Spleen (tissue), 11 donors: ENCODE measurements around the gene SLC22A15. TPM values are rescaled to one million over a fixed set of nuclear protein-coding genes. Genes with fewer than 3 reads are reported as not detected.
"Not testable (repeated sequence)": the region's sequence is repeated elsewhere in the genome, so short reads cannot be mapped to it uniquely, and the experiment has no call there.

Experiments
- DNase-seq: peaks from one replicate; pipeline ENCODE4 v3.0.0-alpha.2; 2020
- H3K27ac ChIP-seq, 8 donors: fragments of 200-600 bp; sonication (generic) in 7 of 8; 1 replicate in 4 of 8; 2 replicates in 4 of 8; pipeline versions ENCODE4 v1.5.0 to v1.8.0; 2016 to 2021; ENCODE audit warnings: inconsistent platforms in 4 of 8, mild to moderate bottlenecking in 4 of 8, moderate library complexity in 1 of 8
- H3K27me3 ChIP-seq, 7 donors: fragments of 200-600 bp; sonication (generic) in 6 of 7; replicated peaks in 1 of 7; 1 replicate in 4 of 7; 2 replicates in 3 of 7; pipeline versions ENCODE4 v1.5.0 to v1.8.0; 2016 to 2021; ENCODE audit warnings: inconsistent platforms in 3 of 7, mild to moderate bottlenecking in 1 of 7
- H3K36me3 ChIP-seq, 6 donors: fragments of 200-600 bp; sonication (generic) in 5 of 6; 1 replicate in 4 of 6; 2 replicates in 2 of 6; pipeline versions ENCODE4 v1.5.0 to v1.8.0; 2016 to 2021; ENCODE audit warnings: inconsistent platforms in 2 of 6
- H3K4me1 ChIP-seq, 6 donors: fragments of 200-600 bp; sonication (generic) in 5 of 6; 1 replicate in 3 of 6; 2 replicates in 3 of 6; pipeline versions ENCODE4 v1.5.0 to v1.8.0; 2016 to 2021; ENCODE audit warnings: inconsistent platforms in 3 of 6
- H3K4me3 ChIP-seq, 8 donors: fragments of 200-600 bp; sonication (generic) in 7 of 8; 1 replicate in 4 of 8; 2 replicates in 4 of 8; pipeline versions ENCODE4 v1.5.0 to v1.8.0; 2016 to 2021; ENCODE audit warnings: inconsistent platforms in 4 of 8, mild to moderate bottlenecking in 4 of 8, moderate library complexity in 2 of 8
- H3K9me3 ChIP-seq, 8 donors: fragments of 200-600 bp; sonication (generic) in 7 of 8; 1 replicate in 4 of 8; 2 replicates in 4 of 8; pipeline versions ENCODE4 v1.5.0 to v1.8.0; 2016 to 2021; ENCODE audit warnings: inconsistent platforms in 4 of 8
- POLR2A ChIP-seq, 3 donors: fragments of 450-650 bp; IDR thresholded peaks; one replicate each; pipeline ENCODE4 v1.5.1; 2017; ENCODE audit warnings: antibody characterized with exemption in 3 of 3, mild to moderate bottlenecking in 1 of 3
- POLR2AphosphoS5 ChIP-seq, 3 donors: sonication (generic); formaldehyde crosslinking; IDR thresholded peaks; one replicate each; pipeline ENCODE4 v1.5.1; 2017; ENCODE audit warnings: antibody characterized with exemption in 3 of 3
- WGBS, 5 donors: extraction: QIAGEN DNeasy Blood & Tissue Kit in 3 of 5; methylation state at CpG; one replicate each; pipeline versions ENCODE4 v1.1.5 to v1.1.7; 2013 to 2018; 5-methylcytosine and 5-hydroxymethylcytosine counted together
- intact Hi-C: fragments of 100-400 bp; cut with DNase I; formaldehyde crosslinking; loops from one replicate; pipeline ENCODE4 v1.15.0; 2023; ENCODE audit warnings: low total_unique reads
- polyA plus RNA-seq, 3 donors: library from polyadenylated mRNA; stranded (reverse); fragments of 200-250 nt; gene quantifications; one replicate each; pipeline ENCODE4 v1.2.1, GENCODE V29; 2013
- total RNA-seq, 7 donors: library from RNA; depleted of rRNA in 3 of 7; stranded (reverse); fragments of >200 nt in 3 of 7; fragmentation: NEBNext Ultra II Directional in 4 of 7; extraction: Animal tissue kit (Norgen Biotek cat#: 25700) in 4 of 7; gene quantifications; one replicate each; pipeline versions ENCODE4 v1.1.0 to v1.2.1, GENCODE V29; 2016 to 2021
- TF ChIP-seq, protein P1 (sequence below), 11 experiments: fragments of 200-600 bp in 7 of 11; fragments of 450-650 bp in 4 of 11; sonication (generic) in 4 of 11; IDR thresholded peaks in 8 of 11; conservative IDR thresholded peaks in 3 of 11; 1 replicate in 7 of 11; 2 replicates in 4 of 11; pipeline versions ENCODE4 v1.4.0 to v1.8.0; 2016 to 2021; ENCODE audit warnings: antibody characterized with exemption in 11 of 11, inconsistent platforms in 4 of 11, mild to moderate bottlenecking in 1 of 11
- donor health status: healthy with polysubstance abuse.
- donor health status: DM: no; HTN: no; CAD: no; lungs with moderate emphysema.
- donor health status: DM: no; HTN: no; CAD: no.
- donor health status: Bipolar disorder and iron deficiency.
- donor health status: healthy.
- donor health status: DM: no; HTN: no; CAD: no.
- donor health status: DM: yes; HTN: yes; CAD: no.

Gene SLC22A15
- total and polyA plus RNA-seq, 10 donors = 1.2 to 24.8 (median 11.2) TPM

DNA sequence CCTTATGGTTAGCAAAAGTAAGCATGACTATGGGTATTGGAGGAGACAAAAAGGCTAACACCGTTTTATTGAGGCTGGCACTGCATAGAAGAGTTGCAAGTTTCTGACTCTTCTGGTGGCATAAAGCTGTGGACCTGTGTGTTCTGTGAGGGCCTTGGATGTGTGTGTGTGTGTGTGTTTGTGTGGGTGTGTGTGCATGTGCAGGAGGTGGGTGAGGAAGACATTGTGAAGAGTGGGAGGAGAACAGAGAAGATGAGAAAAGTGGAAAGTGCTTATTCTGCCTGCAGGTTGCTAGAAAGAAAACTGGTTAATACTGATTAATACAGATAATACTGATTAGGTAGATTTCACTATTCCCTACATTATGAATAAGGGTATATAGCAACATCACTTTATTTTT lies 12.6 kb downstream of the SLC22A15 start:
- 85 to 93% (median 88%) methylated on average over 1 of the region's 1 CpG for WGBS, 5 donors
- H3K27ac ChIP-seq = no peak overlapping the region
- H3K4me1 ChIP-seq = no peaks in the 10 kb centered on the region
- TF ChIP-seq POLR2AphosphoS5 (IDR thresholded peaks at IDR 0.05) (no peak), POLR2A (IDR thresholded peaks at IDR 0.05) (no peak)
- TF ChIP-seq, protein P1, sequence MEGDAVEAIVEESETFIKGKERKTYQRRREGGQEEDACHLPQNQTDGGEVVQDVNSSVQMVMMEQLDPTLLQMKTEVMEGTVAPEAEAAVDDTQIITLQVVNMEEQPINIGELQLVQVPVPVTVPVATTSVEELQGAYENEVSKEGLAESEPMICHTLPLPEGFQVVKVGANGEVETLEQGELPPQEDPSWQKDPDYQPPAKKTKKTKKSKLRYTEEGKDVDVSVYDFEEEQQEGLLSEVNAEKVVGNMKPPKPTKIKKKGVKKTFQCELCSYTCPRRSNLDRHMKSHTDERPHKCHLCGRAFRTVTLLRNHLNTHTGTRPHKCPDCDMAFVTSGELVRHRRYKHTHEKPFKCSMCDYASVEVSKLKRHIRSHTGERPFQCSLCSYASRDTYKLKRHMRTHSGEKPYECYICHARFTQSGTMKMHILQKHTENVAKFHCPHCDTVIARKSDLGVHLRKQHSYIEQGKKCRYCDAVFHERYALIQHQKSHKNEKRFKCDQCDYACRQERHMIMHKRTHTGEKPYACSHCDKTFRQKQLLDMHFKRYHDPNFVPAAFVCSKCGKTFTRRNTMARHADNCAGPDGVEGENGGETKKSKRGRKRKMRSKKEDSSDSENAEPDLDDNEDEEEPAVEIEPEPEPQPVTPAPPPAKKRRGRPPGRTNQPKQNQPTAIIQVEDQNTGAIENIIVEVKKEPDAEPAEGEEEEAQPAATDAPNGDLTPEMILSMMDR (IDR thresholded peaks at IDR 0.05 in 8 of 11, conservative IDR thresholded peaks at IDR 0.05 in 3 of 11) = no peak
- H3K36me3 ChIP-seq = peaks cover 0 to 32% (median 0%) of the 10 kb centered on the region in 6 donors
- H3K9me3 ChIP-seq = no peaks in the 10 kb centered on the region
- no peaks in the 10 kb centered on the region for H3K27me3 ChIP-seq
- DNase-seq = no peak
- H3K4me3 ChIP-seq = no peak overlapping the region
- intact Hi-C loops = no loop called here

DNA sequence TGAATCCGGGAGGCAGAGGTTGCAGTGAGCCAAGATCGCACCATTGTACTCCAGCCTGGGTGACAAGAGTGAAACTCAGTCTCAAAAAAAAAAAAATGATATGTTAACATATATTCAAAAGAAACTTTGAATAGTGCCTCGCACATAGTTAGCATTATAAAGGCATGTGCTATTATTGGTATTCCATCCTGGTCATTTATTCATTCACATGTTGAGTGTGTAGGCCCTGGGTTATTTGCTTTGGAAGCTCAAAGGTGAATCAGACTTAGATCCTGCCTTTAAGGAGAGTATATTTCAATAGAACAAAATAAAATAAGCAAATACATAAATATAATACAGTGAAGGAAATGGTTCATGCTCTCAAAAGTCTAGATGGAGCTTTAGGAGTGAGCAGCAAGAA lies 13.4 kb downstream of the SLC22A15 start:
- Histone ChIP-seq H3K36me3 (peaks cover 0 to 39% (median 0%) of the 10 kb centered on the region in 6 donors), H3K9me3 (no peaks in the 10 kb centered on the region), H3K4me3 (no peak overlapping the region), H3K4me1 (no peaks in the 10 kb centered on the region), H3K27ac (no peak overlapping the region), H3K27me3 (no peaks in the 10 kb centered on the region)
- 91 to 99% (median 96%) methylated on average over 3 of the region's 3 CpGs for WGBS, 5 donors
- TF ChIP-seq, protein P1 (IDR thresholded peaks at IDR 0.05 in 8 of 11, conservative IDR thresholded peaks at IDR 0.05 in 3 of 11) = no peak
- TF ChIP-seq POLR2AphosphoS5 (IDR thresholded peaks at IDR 0.05) = no peak
- TF ChIP-seq POLR2A (IDR thresholded peaks at IDR 0.05) = no peak
- intact Hi-C loops = no loop called here
- no peak for DNase-seq

- TF ChIP-seq POLR2A (IDR thresholded peaks at IDR 0.05) (no peak), POLR2AphosphoS5 (IDR thresholded peaks at IDR 0.05) (no peak)
- TF ChIP-seq, protein P1 (IDR thresholded peaks at IDR 0.05 in 8 of 11, conservative IDR thresholded peaks at IDR 0.05 in 3 of 11) = no peak
- Histone ChIP-seq H3K4me1 (no peaks in the 10 kb centered on the region), H3K27me3 (no peaks in the 10 kb centered on the region), H3K36me3 (peaks cover 0 to 60% (median 1%) of the 10 kb centered on the region in 6 donors), H3K4me3 (no peak overlapping the region), H3K9me3 (peaks cover 0 to 5% (median 3%) of the 10 kb centered on the region in 8 donors), H3K27ac (no peak overlapping the region)
- WGBS, 5 donors = 86 to 91% (median 89%) methylated on average over 8 of the region's 8 CpGs
- DNase-seq = no peak
- intact Hi-C loops = no loop called here
Observed at GRCh38 chr1:115991909-115992308, 15.6 kb downstream of the SLC22A15 start.

GRCh38 chr1:115997921-115998320 lies 21.6 kb downstream of the SLC22A15 start:
- H3K27me3 ChIP-seq, H3K27ac ChIP-seq, DNase-seq, intact Hi-C loops, H3K4me3 ChIP-seq, H3K4me1 ChIP-seq: not testable (repeated sequence)
- Histone ChIP-seq H3K36me3 (peaks cover 0 to 85% (median 5%) of the 10 kb centered on the region in 6 donors), H3K9me3 (peaks cover 5 to 40% (median 34%) of the 10 kb centered on the region in 8 donors)
- whole genome bisulfite sequencing, 5 donors = 83 to 100% (median 86%) methylated on average over 1 of the region's 1 CpG
